Measurements from ENCODE around the gene SRSF2.

The SRSF2 gene

GRCh38 chr17:76718516-76718915 is 18.6 kb downstream of the SRSF2 start:
- no peak overlapping the region for H3K4me3 ChIP-seq (ENCODE audit: control insufficient read depth, low read depth, low read length)
- no peak for DNase-seq (ENCODE audit: low read depth)
- no peak for TF ChIP-seq CTCF (IDR thresholded peaks at IDR 0.05; ENCODE audit: control insufficient read depth, insufficient read depth, low read depth, low read length, missing control alignments)

- DNase-seq (ENCODE audit: low read depth) = peak; percentile 92
- H3K4me3 ChIP-seq (ENCODE audit: control insufficient read depth, low read depth, low read length) = no peak overlapping the region
- no peak for TF ChIP-seq CTCF (IDR thresholded peaks at IDR 0.05; ENCODE audit: control insufficient read depth, insufficient read depth, low read depth, low read length, missing control alignments)
Measured at GRCh38 chr17:76716839-76717215, 20.3 kb downstream of the SRSF2 start.

GRCh38 chr17:76716146-76716838 is 20.8 kb downstream of the SRSF2 start:
- no peak for TF ChIP-seq CTCF (IDR thresholded peaks at IDR 0.05; ENCODE audit: control insufficient read depth, insufficient read depth, low read depth, low read length, missing control alignments)
- H3K4me3 ChIP-seq (ENCODE audit: control insufficient read depth, low read depth, low read length) = no peak overlapping the region
- DNase-seq (ENCODE audit: low read depth) = peak; percentile 100

GRCh38 chr17:76715496-76715830 is 21.7 kb downstream of the SRSF2 start:
- no peak for DNase-seq (ENCODE audit: low read depth)
- H3K4me3 ChIP-seq (ENCODE audit: control insufficient read depth, low read depth, low read length) = no peak overlapping the region
- no peak for TF ChIP-seq CTCF (IDR thresholded peaks at IDR 0.05; ENCODE audit: control insufficient read depth, insufficient read depth, low read depth, low read length, missing control alignments)

- no peak for DNase-seq (ENCODE audit: low read depth)
- no peak overlapping the region for H3K4me3 ChIP-seq (ENCODE audit: control insufficient read depth, low read depth, low read length)
- peak; percentile 77 for TF ChIP-seq CTCF (IDR thresholded peaks at IDR 0.05; ENCODE audit: control insufficient read depth, insufficient read depth, low read depth, low read length, missing control alignments)
Measured at GRCh38 chr17:76714822-76715495, 22.2 kb downstream of the SRSF2 start.

- no peak for DNase-seq (ENCODE audit: low read depth)
- no peak overlapping the region for H3K4me3 ChIP-seq (ENCODE audit: control insufficient read depth, low read depth, low read length)
- TF ChIP-seq CTCF (IDR thresholded peaks at IDR 0.05; ENCODE audit: control insufficient read depth, insufficient read depth, low read depth, low read length, missing control alignments) = no peak
Measured at GRCh38 chr17:76714336-76714735, 22.8 kb downstream of the SRSF2 start.

Data from AG09309 (cell line).